ENCODE results near the gene ZNF407.

DNA sequence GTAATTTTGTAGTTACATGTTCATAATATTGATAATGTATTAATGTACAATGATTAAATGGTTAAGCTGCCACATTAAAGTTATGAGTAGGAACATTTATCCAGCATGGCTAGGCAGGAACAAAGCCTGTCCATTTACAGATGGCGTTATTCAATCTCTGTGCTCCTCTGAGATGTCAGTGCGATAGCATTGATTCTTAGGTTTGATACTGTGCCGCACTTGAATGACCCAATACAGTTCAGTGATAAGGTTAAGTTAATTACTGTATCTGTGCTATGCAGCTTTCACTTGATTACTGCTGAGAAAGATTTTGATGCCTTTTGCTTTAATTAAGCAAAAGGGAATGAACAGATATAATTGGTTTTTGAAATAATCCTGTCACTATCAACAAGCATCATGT, 111.8 kb downstream of the ZNF407 start:
- TF ChIP-seq TARDBP (IDR thresholded peaks at IDR 0.05) (no peak), HDGF (IDR thresholded peaks at IDR 0.05; ENCODE audit: borderline replicate concordance) (no peak)
